Ishikawa (cell line): ENCODE results near the gene LCA5.

ENCODE experiments used
- REST ChIP-seq: IDR thresholded peaks from 2 replicates; pipeline ENCODE4 v1.6.1; 2012; ENCODE audit warnings: low read depth, mild to moderate bottlenecking
- TEAD4 ChIP-seq: IDR thresholded peaks from 2 replicates; pipeline ENCODE4 v1.6.1; 2012
- TF ChIP-seq, protein P1 (sequence below): IDR thresholded peaks from 2 replicates; pipeline ENCODE4 v1.6.1; 2012

GRCh38 chr6:79543411-79543810, 6.2 kb upstream of the LCA5 start:
- TF ChIP-seq TEAD4 (no peak), REST (no peak)
- TF ChIP-seq, protein P1, sequence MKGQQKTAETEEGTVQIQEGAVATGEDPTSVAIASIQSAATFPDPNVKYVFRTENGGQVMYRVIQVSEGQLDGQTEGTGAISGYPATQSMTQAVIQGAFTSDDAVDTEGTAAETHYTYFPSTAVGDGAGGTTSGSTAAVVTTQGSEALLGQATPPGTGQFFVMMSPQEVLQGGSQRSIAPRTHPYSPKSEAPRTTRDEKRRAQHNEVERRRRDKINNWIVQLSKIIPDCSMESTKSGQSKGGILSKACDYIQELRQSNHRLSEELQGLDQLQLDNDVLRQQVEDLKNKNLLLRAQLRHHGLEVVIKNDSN = no peak
